GM23338 (cell line): ENCODE data around the gene RO60. TPM values are rescaled to one million over a fixed set of nuclear protein-coding genes. Genes with fewer than 3 reads are reported as not detected.
"Not testable (repeated sequence)": the region's sequence is repeated elsewhere in the genome, so short reads cannot be mapped to it uniquely, and the experiment has no call there.

Experiments
- ATAC-seq: fragments of 200-7000 bp; cut with Tn5 transposase; 3 replicates; pipeline ENCODE4 v1.9.1; 2020
- DNase-seq: peaks from one replicate; pipeline ENCODE4 v3.0.0-alpha.2; 2015; ENCODE audit warnings: low spot score
- H2AFZ ChIP-seq: fragments of 200-600 bp; sonication (generic); 2 replicates; pipeline ENCODE4 v1.8.0; 2016; ENCODE audit warnings: antibody characterized with exemption, mild to moderate bottlenecking, moderate library complexity
- H3F3A ChIP-seq: fragments of 200-600 bp; sonication (generic); replicated peaks from 2 replicates; pipeline ENCODE4 v1.8.0; 2017; ENCODE audit warnings: antibody characterized with exemption, mixed run types, low read depth
- H3K27ac ChIP-seq: fragments of 200-600 bp; sonication (generic); 2 replicates; pipeline ENCODE4 v1.6.1; 2016; ENCODE audit warnings: low read depth
- H3K27me3 ChIP-seq: fragments of 200-600 bp; sonication (generic); 2 replicates; pipeline ENCODE4 v1.8.0; 2016; ENCODE audit warnings: mild to moderate bottlenecking, mixed run types, moderate library complexity; ENCODE audit not compliant: insufficient read depth
- H3K36me3 ChIP-seq: fragments of 200-600 bp; sonication (generic); 2 replicates; pipeline ENCODE4 v1.8.0; 2016; ENCODE audit warnings: mild to moderate bottlenecking; ENCODE audit not compliant: insufficient read depth
- H3K4me1 ChIP-seq: fragments of 200-600 bp; sonication (generic); 2 replicates; pipeline ENCODE4 v1.8.0; 2016; ENCODE audit warnings: mild to moderate bottlenecking, moderate library complexity; ENCODE audit not compliant: insufficient read depth
- H3K4me2 ChIP-seq: fragments of 200-600 bp; sonication (generic); 2 replicates; pipeline ENCODE4 v1.7.1; 2017; ENCODE audit warnings: mixed run types
- H3K4me3 ChIP-seq: fragments of 200-600 bp; sonication (generic); 2 replicates; pipeline ENCODE4 v1.6.1; 2016; ENCODE audit warnings: mixed run types
- H3K79me2 ChIP-seq: fragments of 200-600 bp; sonication (generic); replicated peaks from 2 replicates; pipeline ENCODE4 v1.8.0; 2017; ENCODE audit warnings: mild to moderate bottlenecking; ENCODE audit not compliant: insufficient read depth
- H3K9me2 ChIP-seq: fragments of 200-600 bp; sonication (generic); 2 replicates; pipeline ENCODE4 v1.8.0; 2017; ENCODE audit not compliant: insufficient read depth
- H4K20me1 ChIP-seq: fragments of 200-600 bp; sonication (generic); replicated peaks from 2 replicates; pipeline ENCODE4 v1.8.0; 2017; ENCODE audit warnings: mild to moderate bottlenecking; ENCODE audit not compliant: insufficient read depth
- H3K27ac Mint-ChIP-seq: 2 replicates; pipeline ENCODE4 v1.8.0; 2020; ENCODE audit warnings: inconsistent platforms, mild to moderate bottlenecking, moderate library complexity, mixed read lengths
- H3K27me3 Mint-ChIP-seq: 3 replicates; pipeline ENCODE4 v1.8.0; 2022; ENCODE audit warnings: low read depth, mild to moderate bottlenecking, moderate library complexity, mixed read lengths, inconsistent platforms; ENCODE audit not compliant: insufficient read depth, poor library complexity
- H3K36me3 Mint-ChIP-seq: 3 replicates; pipeline ENCODE4 v1.8.0; 2021; ENCODE audit warnings: low read depth, mild to moderate bottlenecking, inconsistent platforms, moderate library complexity, mixed read lengths
- H3K4me1 Mint-ChIP-seq: 3 replicates; pipeline ENCODE4 v1.8.0; 2020; ENCODE audit warnings: mild to moderate bottlenecking, inconsistent platforms, mixed read lengths
- H3K4me3 Mint-ChIP-seq: 3 replicates; pipeline ENCODE4 v1.8.0; 2021; ENCODE audit warnings: moderate library complexity, mild to moderate bottlenecking, inconsistent platforms, mixed read lengths
- H3K9me3 Mint-ChIP-seq: 3 replicates; pipeline ENCODE4 v1.8.0; 2020; ENCODE audit warnings: moderate library complexity, mild to moderate bottlenecking, inconsistent platforms, mixed read lengths
- CREB1 ChIP-seq: fragments of 250-450 bp; sonication (Bioruptor Pico); IDR thresholded peaks from 2 replicates; pipeline ENCODE4 v1.5.0; 2020; ENCODE audit warnings: low read depth, mild to moderate bottlenecking, moderate library complexity
- EZH2phosphoT487 ChIP-seq: fragments of 200-600 bp; sonication (generic); IDR thresholded peaks from one replicate; pipeline ENCODE4 v1.8.1; 2018; ENCODE audit warnings: antibody characterized with exemption; ENCODE audit not compliant: unreplicated experiment
- POLR2AphosphoS5 ChIP-seq: IDR thresholded peaks from 2 replicates; pipeline ENCODE4 v1.6.1; 2016; ENCODE audit warnings: antibody characterized with exemption, low read depth
- polyA plus RNA-seq: library from polyadenylated mRNA; unstranded; fragments of >200 nt; fragmentation: Nextera tagmentation; extraction: Ambion mirVana; gene quantifications from 2 replicates; pipeline ENCODE4 v1.2.1, GENCODE V29; 2016
- total RNA-seq: library from RNA; depleted of rRNA; stranded (reverse); fragments of >200 nt; shearing (Covaris generic); gene quantifications from 2 replicates; pipeline ENCODE4 v1.2.3, GENCODE V29; 2014
- TF ChIP-seq, protein P1 (sequence below): fragments of 250-450 bp; sonication (Bioruptor Pico); IDR thresholded peaks from 2 replicates; pipeline ENCODE4 v1.5.0; 2020; ENCODE audit warnings: mild to moderate bottlenecking, moderate library complexity
- TF ChIP-seq, protein P2 (sequence below), 2 experiments: fragments of 200-600 bp in 1 of 2; sonication (generic) in 1 of 2; conservative IDR thresholded peaks; 2 replicates each; pipeline versions ENCODE4 v1.5.1 to v1.6.1; 2016 to 2017; ENCODE audit warnings: antibody characterized with exemption in 2 of 2, low read depth in 2 of 2, mild to moderate bottlenecking in 2 of 2, moderate library complexity in 1 of 2
- TF ChIP-seq, protein P3 (sequence below): IDR thresholded peaks from 2 replicates; pipeline ENCODE4 v1.6.1; 2016; ENCODE audit warnings: antibody characterized with exemption

The RO60 gene
- total and polyA plus RNA-seq, 2 experiments from 2014 or later, result 103 to 130 TPM

DNA sequence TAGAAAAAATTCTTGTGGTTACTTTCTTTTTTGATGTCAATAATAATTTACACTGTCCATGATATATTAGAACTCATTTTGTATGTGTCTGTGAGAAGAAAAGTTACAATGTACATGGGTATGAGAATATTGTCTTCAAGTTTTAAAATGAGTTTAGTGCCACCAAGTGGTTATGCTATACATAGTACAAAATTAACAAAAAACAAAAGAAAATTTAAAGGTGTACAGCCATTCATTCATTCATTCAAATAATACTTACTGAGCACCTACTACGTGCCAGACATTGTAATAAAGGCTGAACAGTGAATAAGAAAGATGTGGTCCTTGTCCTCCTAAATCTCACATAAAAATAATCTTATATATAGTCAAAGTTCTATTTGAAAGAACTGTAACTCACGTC is 28.0 kb upstream of the RO60 start:
- Mint-ChIP-seq H3K4me1 (no peaks in the 10 kb centered on the region), H3K36me3 (peaks cover 12% of the 10 kb centered on the region; the same call in 2 of the 3 replicates), H3K9me3 (no peaks in the 10 kb centered on the region; the same call in 2 of the 3 replicates), H3K27ac (no peak overlapping the region), H3K4me3 (no peak overlapping the region), H3K27me3 (no peaks in the 10 kb centered on the region)
- no peak overlapping the region for H3K4me3 ChIP-seq
- no peaks in the 10 kb centered on the region for H3F3A ChIP-seq
- H3K4me2 ChIP-seq, result no peak overlapping the region
- H3K27ac ChIP-seq, result no peak overlapping the region
- H4K20me1 ChIP-seq, result no peaks in the 10 kb centered on the region; the same call in 1 of the 2 replicates
- H3K27me3 ChIP-seq, result no peaks in the 10 kb centered on the region
- TF ChIP-seq, protein P1, sequence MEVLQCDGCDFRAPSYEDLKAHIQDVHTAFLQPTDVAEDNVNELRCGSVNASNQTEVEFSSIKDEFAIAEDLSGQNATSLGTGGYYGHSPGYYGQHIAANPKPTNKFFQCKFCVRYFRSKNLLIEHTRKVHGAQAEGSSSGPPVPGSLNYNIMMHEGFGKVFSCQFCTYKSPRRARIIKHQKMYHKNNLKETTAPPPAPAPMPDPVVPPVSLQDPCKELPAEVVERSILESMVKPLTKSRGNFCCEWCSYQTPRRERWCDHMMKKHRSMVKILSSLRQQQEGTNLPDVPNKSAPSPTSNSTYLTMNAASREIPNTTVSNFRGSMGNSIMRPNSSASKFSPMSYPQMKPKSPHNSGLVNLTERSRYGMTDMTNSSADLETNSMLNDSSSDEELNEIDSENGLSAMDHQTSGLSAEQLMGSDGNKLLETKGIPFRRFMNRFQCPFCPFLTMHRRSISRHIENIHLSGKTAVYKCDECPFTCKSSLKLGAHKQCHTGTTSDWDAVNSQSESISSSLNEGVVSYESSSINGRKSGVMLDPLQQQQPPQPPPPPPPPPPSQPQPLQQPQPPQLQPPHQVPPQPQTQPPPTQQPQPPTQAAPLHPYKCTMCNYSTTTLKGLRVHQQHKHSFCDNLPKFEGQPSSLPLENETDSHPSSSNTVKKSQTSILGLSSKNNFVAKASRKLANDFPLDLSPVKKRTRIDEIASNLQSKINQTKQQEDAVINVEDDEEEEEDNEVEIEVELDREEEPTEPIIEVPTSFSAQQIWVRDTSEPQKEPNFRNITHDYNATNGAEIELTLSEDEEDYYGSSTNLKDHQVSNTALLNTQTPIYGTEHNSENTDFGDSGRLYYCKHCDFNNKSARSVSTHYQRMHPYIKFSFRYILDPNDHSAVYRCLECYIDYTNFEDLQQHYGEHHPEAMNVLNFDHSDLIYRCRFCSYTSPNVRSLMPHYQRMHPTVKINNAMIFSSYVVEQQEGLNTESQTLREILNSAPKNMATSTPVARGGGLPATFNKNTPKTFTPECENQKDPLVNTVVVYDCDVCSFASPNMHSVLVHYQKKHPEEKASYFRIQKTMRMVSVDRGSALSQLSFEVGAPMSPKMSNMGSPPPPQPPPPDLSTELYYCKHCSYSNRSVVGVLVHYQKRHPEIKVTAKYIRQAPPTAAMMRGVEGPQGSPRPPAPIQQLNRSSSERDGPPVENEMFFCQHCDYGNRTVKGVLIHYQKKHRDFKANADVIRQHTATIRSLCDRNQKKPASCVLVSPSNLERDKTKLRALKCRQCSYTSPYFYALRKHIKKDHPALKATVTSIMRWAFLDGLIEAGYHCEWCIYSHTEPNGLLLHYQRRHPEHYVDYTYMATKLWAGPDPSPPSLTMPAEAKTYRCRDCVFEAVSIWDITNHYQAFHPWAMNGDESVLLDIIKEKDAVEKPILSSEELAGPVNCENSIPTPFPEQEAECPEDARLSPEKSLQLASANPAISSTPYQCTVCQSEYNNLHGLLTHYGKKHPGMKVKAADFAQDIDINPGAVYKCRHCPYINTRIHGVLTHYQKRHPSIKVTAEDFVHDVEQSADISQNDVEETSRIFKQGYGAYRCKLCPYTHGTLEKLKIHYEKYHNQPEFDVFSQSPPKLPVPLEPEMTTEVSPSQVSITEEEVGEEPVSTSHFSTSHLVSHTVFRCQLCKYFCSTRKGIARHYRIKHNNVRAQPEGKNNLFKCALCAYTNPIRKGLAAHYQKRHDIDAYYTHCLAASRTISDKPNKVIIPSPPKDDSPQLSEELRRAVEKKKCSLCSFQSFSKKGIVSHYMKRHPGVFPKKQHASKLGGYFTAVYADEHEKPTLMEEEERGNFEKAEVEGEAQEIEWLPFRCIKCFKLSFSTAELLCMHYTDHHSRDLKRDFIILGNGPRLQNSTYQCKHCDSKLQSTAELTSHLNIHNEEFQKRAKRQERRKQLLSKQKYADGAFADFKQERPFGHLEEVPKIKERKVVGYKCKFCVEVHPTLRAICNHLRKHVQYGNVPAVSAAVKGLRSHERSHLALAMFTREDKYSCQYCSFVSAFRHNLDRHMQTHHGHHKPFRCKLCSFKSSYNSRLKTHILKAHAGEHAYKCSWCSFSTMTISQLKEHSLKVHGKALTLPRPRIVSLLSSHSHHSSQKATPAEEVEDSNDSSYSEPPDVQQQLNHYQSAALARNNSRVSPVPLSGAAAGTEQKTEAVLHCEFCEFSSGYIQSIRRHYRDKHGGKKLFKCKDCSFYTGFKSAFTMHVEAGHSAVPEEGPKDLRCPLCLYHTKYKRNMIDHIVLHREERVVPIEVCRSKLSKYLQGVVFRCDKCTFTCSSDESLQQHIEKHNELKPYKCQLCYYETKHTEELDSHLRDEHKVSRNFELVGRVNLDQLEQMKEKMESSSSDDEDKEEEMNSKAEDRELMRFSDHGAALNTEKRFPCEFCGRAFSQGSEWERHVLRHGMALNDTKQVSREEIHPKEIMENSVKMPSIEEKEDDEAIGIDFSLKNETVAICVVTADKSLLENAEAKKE (CRISPR knock-in tag), result no peak
- TF ChIP-seq, protein P2, sequence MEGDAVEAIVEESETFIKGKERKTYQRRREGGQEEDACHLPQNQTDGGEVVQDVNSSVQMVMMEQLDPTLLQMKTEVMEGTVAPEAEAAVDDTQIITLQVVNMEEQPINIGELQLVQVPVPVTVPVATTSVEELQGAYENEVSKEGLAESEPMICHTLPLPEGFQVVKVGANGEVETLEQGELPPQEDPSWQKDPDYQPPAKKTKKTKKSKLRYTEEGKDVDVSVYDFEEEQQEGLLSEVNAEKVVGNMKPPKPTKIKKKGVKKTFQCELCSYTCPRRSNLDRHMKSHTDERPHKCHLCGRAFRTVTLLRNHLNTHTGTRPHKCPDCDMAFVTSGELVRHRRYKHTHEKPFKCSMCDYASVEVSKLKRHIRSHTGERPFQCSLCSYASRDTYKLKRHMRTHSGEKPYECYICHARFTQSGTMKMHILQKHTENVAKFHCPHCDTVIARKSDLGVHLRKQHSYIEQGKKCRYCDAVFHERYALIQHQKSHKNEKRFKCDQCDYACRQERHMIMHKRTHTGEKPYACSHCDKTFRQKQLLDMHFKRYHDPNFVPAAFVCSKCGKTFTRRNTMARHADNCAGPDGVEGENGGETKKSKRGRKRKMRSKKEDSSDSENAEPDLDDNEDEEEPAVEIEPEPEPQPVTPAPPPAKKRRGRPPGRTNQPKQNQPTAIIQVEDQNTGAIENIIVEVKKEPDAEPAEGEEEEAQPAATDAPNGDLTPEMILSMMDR (conservative IDR thresholded peaks at IDR 0.05; ENCODE audit: low read depth in 2 of 2), result peak in 1 of 2 experiments; percentile 35; a peak in 2 of 4 replicates
- TF ChIP-seq EZH2phosphoT487 (no peak), POLR2AphosphoS5 (no peak), CREB1 (CRISPR knock-in tag) (no peak)
- TF ChIP-seq, protein P3, sequence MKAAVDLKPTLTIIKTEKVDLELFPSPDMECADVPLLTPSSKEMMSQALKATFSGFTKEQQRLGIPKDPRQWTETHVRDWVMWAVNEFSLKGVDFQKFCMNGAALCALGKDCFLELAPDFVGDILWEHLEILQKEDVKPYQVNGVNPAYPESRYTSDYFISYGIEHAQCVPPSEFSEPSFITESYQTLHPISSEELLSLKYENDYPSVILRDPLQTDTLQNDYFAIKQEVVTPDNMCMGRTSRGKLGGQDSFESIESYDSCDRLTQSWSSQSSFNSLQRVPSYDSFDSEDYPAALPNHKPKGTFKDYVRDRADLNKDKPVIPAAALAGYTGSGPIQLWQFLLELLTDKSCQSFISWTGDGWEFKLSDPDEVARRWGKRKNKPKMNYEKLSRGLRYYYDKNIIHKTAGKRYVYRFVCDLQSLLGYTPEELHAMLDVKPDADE, result no peak
- H3K36me3 ChIP-seq, result no peaks in the 10 kb centered on the region
- no peak for ATAC-seq
- peaks cover 37% of the 10 kb centered on the region for H3K79me2 ChIP-seq
- no peak overlapping the region for H2AFZ ChIP-seq
- H3K4me1 ChIP-seq, result no peaks in the 10 kb centered on the region
- H3K9me2 ChIP-seq, result no peaks in the 10 kb centered on the region
- DNase-seq, result no peak

DNA sequence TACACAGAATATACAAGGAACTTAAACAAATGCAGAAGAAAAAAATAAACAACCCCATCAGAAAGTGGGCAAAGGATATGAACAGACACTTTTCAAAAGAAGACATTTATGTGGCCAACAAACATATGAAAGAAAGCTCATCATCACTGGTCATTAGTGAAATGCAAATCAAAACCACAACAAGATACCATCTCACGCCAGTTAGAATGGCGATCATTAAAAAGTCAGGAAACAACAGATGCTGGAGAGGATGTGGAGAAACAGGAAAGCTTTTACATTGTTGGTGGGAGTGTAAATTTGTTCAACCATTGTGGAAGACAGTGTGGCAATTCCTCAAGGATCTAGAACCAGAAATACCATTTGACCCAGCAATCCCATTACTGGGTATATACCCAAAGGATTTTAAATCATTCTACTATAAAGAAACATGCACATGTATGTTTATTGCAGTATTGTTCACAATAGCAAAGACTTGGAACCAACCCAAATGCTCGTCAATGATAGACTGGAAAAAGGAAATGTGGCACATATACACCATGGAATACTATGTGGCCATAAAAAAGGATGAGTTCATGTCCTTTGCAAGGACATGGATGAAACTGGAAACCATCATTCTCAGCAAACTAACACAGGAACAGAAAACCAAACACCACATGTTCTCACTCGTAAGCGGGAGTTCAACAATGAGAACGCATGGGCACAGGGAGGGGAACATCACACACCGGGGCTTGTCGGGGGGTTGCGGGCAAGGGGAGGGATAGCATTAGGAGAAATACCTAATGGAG is 26.6 kb upstream of the RO60 start:
- H3K27ac ChIP-seq, H3K4me1 ChIP-seq, H2AFZ ChIP-seq, H3K4me2 ChIP-seq, H3K27ac Mint-ChIP-seq, DNase-seq, H3K27me3 ChIP-seq, H3F3A ChIP-seq, H3K4me3 Mint-ChIP-seq, H3K4me3 ChIP-seq, H3K27me3 Mint-ChIP-seq, H4K20me1 ChIP-seq, H3K4me1 Mint-ChIP-seq, H3K36me3 ChIP-seq, H3K9me2 ChIP-seq, H3K9me3 Mint-ChIP-seq, ATAC-seq: not testable (repeated sequence)
- H3K79me2 ChIP-seq, result peaks cover 51% of the 10 kb centered on the region
- H3K36me3 Mint-ChIP-seq, result peaks cover 12% of the 10 kb centered on the region; the same call in 2 of the 3 replicates
